Esophagus muscularis mucosa (tissue), 4 donors: ENCODE data around the gene TMEM235.

ENCODE experiments used
- CTCF ChIP-seq, 3 experiments: fragments of 200-600 bp in 2 of 3; fragments of 450-650 bp in 1 of 3; sonication (generic) in 2 of 3; IDR thresholded peaks; one replicate each; pipeline ENCODE4 v1.5.1; 2017 to 2019; ENCODE audit warnings: antibody characterized with exemption in 3 of 3, mild to moderate bottlenecking in 2 of 3, moderate library complexity in 1 of 3
- EP300 ChIP-seq: sonication (generic); formaldehyde crosslinking; IDR thresholded peaks from one replicate; pipeline ENCODE4 v1.6.1; 2017; ENCODE audit warnings: antibody characterized with exemption
- POLR2A ChIP-seq: fragments of 450-650 bp; IDR thresholded peaks from one replicate; pipeline ENCODE4 v1.6.1; 2017; ENCODE audit warnings: antibody characterized with exemption, moderate library complexity, mild to moderate bottlenecking, low read depth
- POLR2AphosphoS5 ChIP-seq, 2 donors: sonication (generic); formaldehyde crosslinking; IDR thresholded peaks; one replicate each; pipeline ENCODE4 v1.6.1; 2017; ENCODE audit warnings: antibody characterized with exemption in 2 of 2

- TF ChIP-seq CTCF (IDR thresholded peaks at IDR 0.05) (no peak), POLR2AphosphoS5 (IDR thresholded peaks at IDR 0.05) (no peak), POLR2A (no peak), EP300 (no peak)
These were observed 25.5 kb downstream of the TMEM235 start for GRCh38 chr17:78256707-78257591.
